HEK293T (cell line): ENCODE results near the gene CALN1.

Source experiments
- CTCF ChIA-PET: fragments of 350-600 bp; formaldehyde crosslinking; extraction: SDS; loops from one replicate; lab custom pipeline; 2021; ENCODE audit warnings: antibody characterized with exemption, inconsistent platforms; lab: Yijun Ruan, JAX
- POLR2A ChIA-PET: fragments of 350-600 bp; formaldehyde crosslinking; extraction: SDS; loops from one replicate; lab custom pipeline; 2020; ENCODE audit warnings: antibody characterized with exemption, inconsistent platforms; lab: Yijun Ruan, JAX
- DNase-seq: peaks from one replicate; pipeline ENCODE4 v3.0.0; 2012; ENCODE audit warnings: mixed read lengths; ENCODE audit errors: extremely low spot score
- ARNT ChIP-seq: fragments of 450-650 bp; IDR thresholded peaks from 2 replicates; pipeline ENCODE4 v1.6.1; 2017; ENCODE audit warnings: mild to moderate bottlenecking
- BHLHE40 ChIP-seq: fragments of 450-650 bp; IDR thresholded peaks from 2 replicates; pipeline ENCODE4 v1.6.1; 2016; ENCODE audit warnings: mild to moderate bottlenecking, moderate library complexity, borderline replicate concordance
- CTBP1 ChIP-seq: fragments of 450-650 bp; IDR thresholded peaks from 2 replicates; pipeline ENCODE4 v1.6.1; 2016; ENCODE audit warnings: borderline replicate concordance
- ELF4 ChIP-seq: fragments of 450-650 bp; IDR thresholded peaks from 2 replicates; pipeline ENCODE4 v1.6.1; 2017; ENCODE audit warnings: antibody characterized with exemption
- FOXA1 ChIP-seq: fragments of 450-650 bp; IDR thresholded peaks from 2 replicates; pipeline ENCODE4 v1.6.1; 2016; ENCODE audit warnings: mild to moderate bottlenecking
- FOXK2 ChIP-seq: fragments of 450-650 bp; IDR thresholded peaks from 2 replicates; pipeline ENCODE4 v1.6.1; 2016; ENCODE audit warnings: mild to moderate bottlenecking
- FOXM1 ChIP-seq: fragments of 450-650 bp; IDR thresholded peaks from 2 replicates; pipeline ENCODE4 v1.6.1; 2017; ENCODE audit warnings: mild to moderate bottlenecking, borderline replicate concordance
- HDGF ChIP-seq: fragments of 450-650 bp; IDR thresholded peaks from 2 replicates; pipeline ENCODE4 v1.6.1; 2017; ENCODE audit warnings: antibody characterized with exemption, borderline replicate concordance
- L3MBTL2 ChIP-seq: fragments of 450-650 bp; conservative IDR thresholded peaks from 2 replicates; pipeline ENCODE4 v1.6.1; 2016; ENCODE audit warnings: mild to moderate bottlenecking
- LEF1 ChIP-seq: fragments of 450-650 bp; IDR thresholded peaks from 2 replicates; pipeline ENCODE4 v1.6.1; 2017; ENCODE audit warnings: mild to moderate bottlenecking, borderline replicate concordance
- NFRKB ChIP-seq: fragments of 450-650 bp; IDR thresholded peaks from 2 replicates; pipeline ENCODE4 v1.6.1; 2016; ENCODE audit warnings: mild to moderate bottlenecking, moderate library complexity
- SP1 ChIP-seq: fragments of 450-650 bp; IDR thresholded peaks from 2 replicates; pipeline ENCODE4 v1.6.1; 2017
- SUZ12 ChIP-seq: fragments of 450-650 bp; IDR thresholded peaks from 2 replicates; pipeline ENCODE4 v1.6.1; 2016; ENCODE audit warnings: mild to moderate bottlenecking
- TARDBP ChIP-seq: fragments of 450-650 bp; IDR thresholded peaks from 2 replicates; pipeline ENCODE4 v1.6.1; 2016
- ZNF384 ChIP-seq: fragments of 450-650 bp; IDR thresholded peaks from 2 replicates; pipeline ENCODE4 v1.6.1; 2016
- TF ChIP-seq, protein P1 (sequence below): fragments of 450-650 bp; IDR thresholded peaks from 2 replicates; pipeline ENCODE4 v1.6.1; 2016

Gene CALN1

DNA sequence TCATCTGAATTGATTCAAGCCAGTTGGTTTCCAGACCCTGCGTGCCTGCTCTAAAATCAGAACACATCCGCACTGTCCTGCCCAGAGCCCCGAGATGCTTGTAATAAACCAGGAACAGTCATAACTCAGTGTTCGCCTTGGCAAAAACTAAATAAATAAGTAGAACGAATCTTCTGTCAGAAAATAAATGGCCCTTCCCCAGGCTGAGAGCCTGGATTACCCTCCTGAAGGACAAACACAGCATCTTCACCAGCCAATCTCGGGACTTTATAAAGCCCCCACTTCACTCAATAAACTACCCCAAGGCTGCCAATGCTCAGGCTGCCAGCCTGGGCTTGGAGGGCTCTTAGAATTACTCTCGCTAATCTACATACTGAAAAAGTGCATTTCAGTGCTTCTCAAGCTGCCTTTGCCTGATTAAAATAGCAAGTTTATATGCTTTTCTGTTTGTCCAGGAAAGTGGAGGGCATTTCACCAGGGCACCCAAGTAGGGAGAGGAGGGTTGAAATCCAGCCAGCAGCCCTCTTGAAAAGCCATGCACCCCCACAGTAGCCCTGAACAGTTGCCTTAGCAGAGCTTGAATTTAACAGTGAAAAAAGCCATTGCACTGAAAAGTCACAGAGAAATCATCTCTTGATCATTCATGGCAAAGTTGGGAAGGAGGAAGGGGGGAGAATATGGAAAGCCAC is 136.6 kb downstream of the CALN1 start:
- TF ChIP-seq TARDBP (no peak), ZNF384 (no peak), LEF1 (no peak), NFRKB (no peak), FOXM1 (no peak)
- no peak for DNase-seq
- POLR2A ChIA-PET: no interaction called here
- CTCF ChIA-PET: no interaction called here

- CTCF ChIA-PET: no interaction called here
- TF ChIP-seq BHLHE40 (no peak), SP1 (no peak), LEF1 (no peak), SUZ12 (no peak), CTBP1 (no peak), NFRKB (no peak)
- TF ChIP-seq, protein P1, sequence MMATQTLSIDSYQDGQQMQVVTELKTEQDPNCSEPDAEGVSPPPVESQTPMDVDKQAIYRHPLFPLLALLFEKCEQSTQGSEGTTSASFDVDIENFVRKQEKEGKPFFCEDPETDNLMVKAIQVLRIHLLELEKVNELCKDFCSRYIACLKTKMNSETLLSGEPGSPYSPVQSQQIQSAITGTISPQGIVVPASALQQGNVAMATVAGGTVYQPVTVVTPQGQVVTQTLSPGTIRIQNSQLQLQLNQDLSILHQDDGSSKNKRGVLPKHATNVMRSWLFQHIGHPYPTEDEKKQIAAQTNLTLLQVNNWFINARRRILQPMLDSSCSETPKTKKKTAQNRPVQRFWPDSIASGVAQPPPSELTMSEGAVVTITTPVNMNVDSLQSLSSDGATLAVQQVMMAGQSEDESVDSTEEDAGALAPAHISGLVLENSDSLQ: no peak
- DNase-seq: no peak
- POLR2A ChIA-PET: no interaction called here
These were observed 139.7 kb downstream of the CALN1 start for GRCh38 chr7:72272479-72272878.

- ChIA-PET POLR2A (no interaction called here), CTCF (no interaction called here)
- no peak for DNase-seq
- TF ChIP-seq BHLHE40 (no peak), FOXM1 (no peak), SP1 (no peak), ELF4 (no peak), LEF1 (no peak), SUZ12 (no peak), ZNF384 (no peak), FOXA1 (no peak), FOXK2 (no peak), CTBP1 (no peak), TARDBP (no peak)
These were observed 143.3 kb downstream of the CALN1 start for GRCh38 chr7:72268796-72269195.

- TF ChIP-seq FOXM1 (no peak), CTBP1 (no peak), ELF4 (no peak), BHLHE40 (no peak), TARDBP (no peak), L3MBTL2 (no peak), LEF1 (no peak), FOXK2 (no peak), SP1 (no peak), NFRKB (no peak), FOXA1 (no peak), ARNT (no peak), ZNF384 (no peak)
- TF ChIP-seq, protein P1: no peak
- ChIA-PET CTCF (no interaction called here), POLR2A (no interaction called here)
- DNase-seq: no peak
These were observed 144.0 kb downstream of the CALN1 start for GRCh38 chr7:72268090-72268489.

DNA sequence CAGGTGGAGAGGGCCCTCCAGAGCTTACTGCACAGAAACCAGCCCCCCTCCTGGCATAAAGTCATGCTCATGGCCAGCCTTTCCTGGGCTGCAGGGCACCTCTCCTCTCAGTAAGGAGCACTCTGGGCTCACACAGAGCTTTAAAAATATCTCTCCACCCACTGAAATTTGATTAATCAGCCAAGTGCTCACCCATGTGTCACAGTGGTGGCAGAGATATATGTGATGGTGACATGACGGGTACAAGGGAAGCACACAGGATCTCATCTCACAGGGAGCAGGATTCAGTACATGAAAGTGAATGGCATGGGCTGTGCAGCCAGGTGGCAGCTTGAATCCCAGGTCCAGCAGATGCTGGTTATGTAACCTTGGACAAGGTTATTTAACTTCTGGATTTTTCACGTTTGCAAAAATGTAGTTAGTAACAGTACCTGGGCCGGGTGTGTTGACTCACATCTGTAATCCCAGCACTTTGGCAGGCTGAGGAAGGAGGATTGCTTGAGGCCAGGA is 144.8 kb downstream of the CALN1 start:
- ChIA-PET CTCF (no interaction called here), POLR2A (no interaction called here)
- TF ChIP-seq SP1 (no peak), L3MBTL2 (no peak), HDGF (no peak), LEF1 (no peak), TARDBP (no peak), BHLHE40 (no peak), NFRKB (no peak), FOXK2 (no peak), ARNT (no peak), ELF4 (no peak), FOXA1 (no peak), FOXM1 (no peak)
- TF ChIP-seq, protein P1: no peak
- DNase-seq: no peak

DNA sequence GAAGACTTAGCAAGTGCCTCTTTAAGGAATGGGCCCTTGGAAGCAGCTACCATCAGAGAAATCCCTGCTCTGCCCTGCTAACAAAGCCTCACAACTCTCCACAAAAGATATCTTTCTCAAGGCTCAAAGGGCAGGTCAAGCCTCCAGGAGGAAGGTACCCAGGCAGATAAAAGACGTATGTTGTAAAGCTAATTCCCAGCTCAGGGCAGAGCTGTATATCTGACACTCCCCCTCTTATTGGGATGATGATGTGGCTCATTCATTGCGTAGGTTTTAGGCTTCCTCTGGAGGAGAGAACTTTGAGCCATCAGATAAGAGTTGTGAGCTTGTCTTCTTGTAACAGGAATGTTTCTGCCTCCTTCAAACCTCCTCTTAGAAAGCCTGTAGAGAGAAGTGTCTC is 145.4 kb downstream of the CALN1 start:
- POLR2A ChIA-PET: no interaction called here
- TF ChIP-seq FOXA1 (no peak), TARDBP (no peak), FOXM1 (no peak), FOXK2 (no peak), SP1 (no peak), SUZ12 (no peak), ZNF384 (no peak), HDGF (no peak), CTBP1 (no peak), NFRKB (no peak), LEF1 (no peak), L3MBTL2 (no peak), BHLHE40 (no peak), ARNT (no peak), ELF4 (no peak)
- TF ChIP-seq, protein P1: no peak
- DNase-seq: no peak
- CTCF ChIA-PET: no interaction called here
